GM13977 (cell line): ENCODE results near the gene ADAP1.

Experiments
- DNase-seq: peaks from one replicate; pipeline ENCODE4 v3.0.0; 2012; ENCODE audit warnings: low spot score
- in situ Hi-C: fragments of 300-500 bp; cut with MboI; formaldehyde crosslinking; loops from one replicate; pipeline ENCODE4 v1.12.0; 2022; ENCODE audit warnings: low sequenced_read_pairs, low pct_unique_long_range_greater_than_20kb, mixed read lengths, inconsistent platforms; ENCODE audit not compliant: unreplicated experiment
- TF ChIP-seq, protein P1 (sequence below): IDR thresholded peaks from 2 replicates; pipeline ENCODE4 v1.5.1; 2012; ENCODE audit warnings: mild to moderate bottlenecking, control low read depth; ENCODE audit not compliant: insufficient read depth; ENCODE audit errors: extremely low read depth, missing control alignments

Gene ADAP1

GRCh38 chr7:860149-860548 lies 94.3 kb downstream of the ADAP1 start:
- in situ Hi-C loops = loop anchor here (10.0 kb wide), 1 partner anchor 75 kb away; no protein-coding TSS in a partner anchor
- DNase-seq = no peak
- TF ChIP-seq, protein P1, sequence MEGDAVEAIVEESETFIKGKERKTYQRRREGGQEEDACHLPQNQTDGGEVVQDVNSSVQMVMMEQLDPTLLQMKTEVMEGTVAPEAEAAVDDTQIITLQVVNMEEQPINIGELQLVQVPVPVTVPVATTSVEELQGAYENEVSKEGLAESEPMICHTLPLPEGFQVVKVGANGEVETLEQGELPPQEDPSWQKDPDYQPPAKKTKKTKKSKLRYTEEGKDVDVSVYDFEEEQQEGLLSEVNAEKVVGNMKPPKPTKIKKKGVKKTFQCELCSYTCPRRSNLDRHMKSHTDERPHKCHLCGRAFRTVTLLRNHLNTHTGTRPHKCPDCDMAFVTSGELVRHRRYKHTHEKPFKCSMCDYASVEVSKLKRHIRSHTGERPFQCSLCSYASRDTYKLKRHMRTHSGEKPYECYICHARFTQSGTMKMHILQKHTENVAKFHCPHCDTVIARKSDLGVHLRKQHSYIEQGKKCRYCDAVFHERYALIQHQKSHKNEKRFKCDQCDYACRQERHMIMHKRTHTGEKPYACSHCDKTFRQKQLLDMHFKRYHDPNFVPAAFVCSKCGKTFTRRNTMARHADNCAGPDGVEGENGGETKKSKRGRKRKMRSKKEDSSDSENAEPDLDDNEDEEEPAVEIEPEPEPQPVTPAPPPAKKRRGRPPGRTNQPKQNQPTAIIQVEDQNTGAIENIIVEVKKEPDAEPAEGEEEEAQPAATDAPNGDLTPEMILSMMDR = no peak

DNA sequence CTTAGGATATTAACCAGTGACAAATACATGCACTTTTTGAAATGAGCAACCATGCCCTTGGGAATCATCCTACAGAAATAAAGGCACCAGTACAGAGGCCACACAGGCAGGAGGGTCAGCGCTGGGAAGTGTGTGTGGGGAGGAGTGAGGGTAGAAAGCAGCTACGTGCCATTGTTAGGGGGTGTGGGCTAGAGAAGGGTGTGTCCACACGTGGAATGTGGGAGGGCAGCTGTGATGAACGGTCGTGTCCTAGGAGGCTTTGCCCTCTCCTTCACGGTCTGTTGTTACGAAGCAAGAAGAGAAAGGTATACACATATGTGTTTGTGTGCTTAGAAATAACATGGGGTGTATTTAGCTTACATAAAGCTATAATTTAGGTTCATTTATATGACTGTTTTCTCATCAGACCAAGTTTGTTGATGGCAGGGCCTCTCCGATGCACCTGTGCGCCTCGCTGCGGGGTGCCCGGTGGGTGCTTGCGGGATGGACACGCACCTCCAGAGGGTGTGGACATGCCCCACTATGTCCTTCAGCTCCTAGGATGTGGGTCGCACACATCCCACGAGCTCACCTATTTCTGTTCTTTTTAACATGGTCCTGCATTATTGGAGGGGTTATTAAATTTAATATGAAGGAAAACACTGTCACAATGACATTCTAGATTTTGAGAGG lies 95.0 kb downstream of the ADAP1 start:
- in situ Hi-C loops = loop anchor here (10.0 kb wide), 1 partner anchor 75 kb away; no protein-coding TSS in a partner anchor
- TF ChIP-seq, protein P1 = no peak
- DNase-seq = no peak

- TF ChIP-seq, protein P1 = no peak
- in situ Hi-C loops = no loop called here
- no peak for DNase-seq
Measured at GRCh38 chr7:857661-858060, 96.8 kb downstream of the ADAP1 start.

GRCh38 chr7:856444-857095 lies 97.9 kb downstream of the ADAP1 start:
- TF ChIP-seq, protein P1 = no peak
- in situ Hi-C loops = no loop called here
- DNase-seq = no peak

GRCh38 chr7:855686-856369 lies 98.7 kb downstream of the ADAP1 start:
- DNase-seq = no peak
- TF ChIP-seq, protein P1 = no peak
- in situ Hi-C loops = no loop called here

DNA sequence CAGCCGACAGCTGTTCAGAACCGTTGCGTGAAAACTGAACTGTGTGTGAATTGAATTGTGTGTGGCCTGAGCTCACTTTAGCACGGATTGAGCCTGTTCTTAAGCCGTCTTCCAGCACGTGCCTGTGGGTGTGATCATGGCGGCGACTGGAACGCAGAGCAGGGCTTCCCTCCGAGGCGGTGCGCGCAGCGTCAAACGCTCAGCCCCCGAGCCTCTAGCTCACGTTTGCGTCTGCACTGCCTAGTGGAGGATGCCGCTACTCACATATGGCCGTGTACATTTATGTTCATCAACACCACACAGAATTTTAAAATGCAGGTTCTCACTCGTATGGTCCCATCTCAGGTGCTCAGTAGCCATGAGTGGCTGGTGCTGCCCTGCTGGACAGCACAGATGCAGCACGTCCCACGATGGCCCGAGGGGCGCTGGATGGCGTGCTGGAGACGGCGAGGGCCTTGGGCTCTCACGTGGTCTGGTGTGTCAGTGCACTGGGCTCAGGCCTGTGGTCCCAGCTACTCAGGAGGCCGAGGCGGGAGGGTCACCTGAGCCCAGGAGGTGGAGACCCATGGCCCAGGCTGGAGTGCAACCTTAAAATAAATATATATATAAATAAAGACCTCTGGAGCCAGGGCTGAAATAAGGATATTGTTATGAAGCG lies 100.2 kb downstream of the ADAP1 start:
- TF ChIP-seq, protein P1 = no peak
- in situ Hi-C loops = no loop called here
- DNase-seq = no peak
